ENCODE data around the gene SRSF3.

DNA sequence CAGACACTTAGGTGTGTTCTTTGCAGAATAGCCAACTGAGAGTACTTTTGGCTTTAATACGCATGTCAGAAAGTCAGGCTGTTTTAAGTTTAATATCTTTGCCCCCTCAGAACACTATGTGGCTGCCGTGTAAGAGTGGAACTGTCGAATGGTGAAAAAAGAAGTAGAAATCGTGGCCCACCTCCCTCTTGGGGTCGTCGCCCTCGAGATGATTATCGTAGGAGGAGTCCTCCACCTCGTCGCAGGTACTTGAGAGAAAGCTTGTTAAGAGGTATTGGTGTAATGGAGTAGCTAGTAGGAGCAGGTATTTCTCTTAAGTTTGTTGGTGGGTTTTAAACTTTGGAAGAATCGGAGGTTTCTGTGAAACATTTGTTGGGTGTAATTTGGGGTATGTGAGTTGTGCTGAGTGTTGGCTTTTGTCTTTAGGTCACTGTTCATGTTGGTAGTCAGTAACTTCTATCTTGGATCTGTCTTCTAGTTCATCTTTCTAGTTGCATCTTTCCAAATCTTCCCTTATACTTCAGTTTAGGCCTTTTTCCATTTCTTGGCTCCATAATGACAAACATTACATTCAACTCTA is 4.7 kb downstream of the SRSF3 start:
- TF ChIP-seq, protein P1, sequence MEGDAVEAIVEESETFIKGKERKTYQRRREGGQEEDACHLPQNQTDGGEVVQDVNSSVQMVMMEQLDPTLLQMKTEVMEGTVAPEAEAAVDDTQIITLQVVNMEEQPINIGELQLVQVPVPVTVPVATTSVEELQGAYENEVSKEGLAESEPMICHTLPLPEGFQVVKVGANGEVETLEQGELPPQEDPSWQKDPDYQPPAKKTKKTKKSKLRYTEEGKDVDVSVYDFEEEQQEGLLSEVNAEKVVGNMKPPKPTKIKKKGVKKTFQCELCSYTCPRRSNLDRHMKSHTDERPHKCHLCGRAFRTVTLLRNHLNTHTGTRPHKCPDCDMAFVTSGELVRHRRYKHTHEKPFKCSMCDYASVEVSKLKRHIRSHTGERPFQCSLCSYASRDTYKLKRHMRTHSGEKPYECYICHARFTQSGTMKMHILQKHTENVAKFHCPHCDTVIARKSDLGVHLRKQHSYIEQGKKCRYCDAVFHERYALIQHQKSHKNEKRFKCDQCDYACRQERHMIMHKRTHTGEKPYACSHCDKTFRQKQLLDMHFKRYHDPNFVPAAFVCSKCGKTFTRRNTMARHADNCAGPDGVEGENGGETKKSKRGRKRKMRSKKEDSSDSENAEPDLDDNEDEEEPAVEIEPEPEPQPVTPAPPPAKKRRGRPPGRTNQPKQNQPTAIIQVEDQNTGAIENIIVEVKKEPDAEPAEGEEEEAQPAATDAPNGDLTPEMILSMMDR (IDR thresholded peaks at IDR 0.05 in 8 of 11, conservative IDR thresholded peaks at IDR 0.05 in 3 of 11): no peak
- TF ChIP-seq POLR2A (IDR thresholded peaks at IDR 0.05): no peak
